Right cardiac atrium (tissue), 5 donors: ENCODE data around the gene ZFYVE21. TPM values are rescaled to one million over a fixed set of nuclear protein-coding genes. Genes with fewer than 3 reads are reported as not detected.
A peak's percentile ranks its signal among the peaks of the same experiment; 100 is the strongest.

Source experiments
- ATAC-seq, 2 donors: fragments of 200-7000 bp; cut with Tn5 transposase; one replicate each; pipeline versions ENCODE4 v1.8.0 to v1.9.1; 2020; ENCODE audit warnings: moderate library complexity in 2 of 2, mild to moderate bottlenecking in 1 of 2
- DNase-seq, 3 donors: peaks; one replicate each; pipeline ENCODE4 v3.0.0-alpha.2; 2020
- H3K27ac ChIP-seq: one replicate; pipeline ENCODE4 v1.5.1; 2013; ENCODE audit warnings: mild to moderate bottlenecking, low read length, control low read depth, moderate library complexity
- H3K27me3 ChIP-seq: one replicate; pipeline ENCODE4 v1.6.1; 2013; ENCODE audit not compliant: control insufficient read depth, insufficient read depth
- H3K4me1 ChIP-seq: one replicate; pipeline ENCODE4 v1.6.1; 2013; ENCODE audit warnings: low read length; ENCODE audit not compliant: control insufficient read depth, insufficient read depth
- H3K4me3 ChIP-seq: one replicate; pipeline ENCODE4 v1.5.1; 2013; ENCODE audit warnings: low read length, control low read depth
- H3K9me3 ChIP-seq: one replicate; pipeline ENCODE4 v1.6.1; 2013; ENCODE audit warnings: low read length; ENCODE audit not compliant: control insufficient read depth
- WGBS: extraction: QIAGEN DNeasy Blood & Tissue Kit; methylation state at CpG from one replicate; pipeline ENCODE4 v1.1.7; 2013; 5-methylcytosine and 5-hydroxymethylcytosine counted together
- intact Hi-C, 4 donors: fragments of 100-400 bp; cut with DNase I; formaldehyde crosslinking; loops; one replicate each; pipeline versions ENCODE4 v1.11.0 to v1.14.0; 2022 to 2023
- polyA plus RNA-seq: library from polyadenylated mRNA; stranded (reverse); fragments of 200-250 nt; gene quantifications from one replicate; pipeline ENCODE4 v1.2.3, GENCODE V29; 2013
- total RNA-seq, 4 donors: library from RNA; stranded (reverse); fragmentation: NEBNext Ultra II Directional; extraction: Animal tissue kit (Norgen Biotek cat#: 25700); gene quantifications; one replicate each; pipeline ENCODE4 v1.2.1, GENCODE V29; 2021
- donor health status: healthy with polysubstance abuse.
- donor health status: DM: no; HTN: yes; CAD: no.
- donor health status: DM: no; HTN: no; CAD: no.
- donor health status: DM: no; HTN: yes; CAD: no; lungs with severe emphysema.
- donor health status: DM: yes; HTN: yes; CAD: no.

Gene ZFYVE21
- total and polyA plus RNA-seq, 5 donors: 42.0 to 66.8 (median 59.7) TPM

DNA sequence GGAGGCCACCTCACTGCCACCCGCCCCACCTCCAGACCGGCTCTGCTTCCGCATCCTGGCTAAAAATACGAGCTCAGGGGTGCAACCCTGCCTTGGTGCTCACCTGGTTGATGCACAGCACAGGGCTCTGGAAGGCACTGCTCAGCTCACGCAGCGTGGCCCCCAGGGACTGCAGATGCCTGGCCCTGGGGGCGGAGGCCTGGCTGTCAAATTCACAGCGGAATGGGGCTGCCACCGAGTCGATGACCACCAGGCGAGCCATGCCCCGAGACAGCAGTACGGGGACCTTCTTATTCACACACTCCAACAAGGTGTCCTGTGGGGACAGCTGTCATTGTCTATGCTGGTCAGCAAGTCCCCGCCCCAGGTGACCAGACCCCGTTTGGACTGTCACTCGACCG, 16.3 kb upstream of the ZFYVE21 start:
- Histone ChIP-seq H3K27me3 (no peaks in the 10 kb centered on the region), H3K9me3 (no peaks in the 10 kb centered on the region), H3K27ac (no peak overlapping the region), H3K4me3 (no peak overlapping the region), H3K4me1 (peaks cover 8% of the 10 kb centered on the region)
- whole genome bisulfite sequencing: 91% methylated on average over 17 of the region's 17 CpGs
- intact Hi-C loops: loop anchor here in 1 of 4 donors (10.0 kb wide), 1 partner anchor 124 kb away; no protein-coding TSS in a partner anchor
- DNase-seq (peak in 2 of 3 donors; percentile 51 to 54), ATAC-seq (no peak)

DNA sequence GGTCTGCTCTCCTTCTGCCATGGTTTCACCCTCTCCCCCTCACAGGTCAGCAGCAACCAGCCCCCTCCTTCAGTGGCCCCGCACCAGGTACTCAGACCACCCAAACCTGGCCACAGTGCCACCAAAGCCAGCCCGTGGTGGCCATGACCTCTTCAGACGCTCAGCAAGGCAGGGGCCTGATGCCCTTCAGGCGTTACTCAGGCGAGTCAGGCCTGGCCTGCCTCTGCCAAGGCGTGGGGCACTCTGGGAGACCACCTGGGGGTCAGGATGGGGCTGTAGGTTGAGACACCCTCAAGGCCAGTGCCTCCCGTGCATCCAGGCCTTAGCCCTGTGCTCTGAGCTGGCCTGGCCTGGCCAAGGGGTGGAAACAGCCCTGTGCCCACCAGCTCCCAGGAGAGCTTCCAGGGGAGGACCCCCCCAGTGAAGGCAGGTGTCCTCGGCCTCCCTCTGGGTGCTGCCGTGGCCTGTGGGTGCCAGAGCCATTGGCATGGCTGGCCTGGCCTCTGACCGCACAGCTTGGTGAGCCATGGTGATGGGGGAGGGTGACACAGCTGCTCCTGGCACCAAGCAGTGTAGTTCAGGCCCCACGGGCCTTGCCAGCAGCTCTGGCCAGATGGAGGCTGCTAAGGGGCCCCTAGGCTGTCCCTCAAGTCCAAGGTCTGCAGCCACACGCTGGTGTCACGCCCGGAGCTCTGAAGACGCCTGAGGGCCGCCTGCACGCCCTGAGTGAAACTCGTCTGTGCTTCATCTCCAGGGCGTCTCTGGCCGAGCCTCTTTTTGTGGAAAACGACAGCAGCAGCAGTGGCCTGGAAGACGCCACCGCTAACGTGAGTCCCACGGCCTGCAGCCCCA, 15.5 kb upstream of the ZFYVE21 start:
- ATAC-seq (peak; percentile 8 to 28), DNase-seq (peak in 2 of 3 donors; percentile 67 to 78)
- Histone ChIP-seq H3K27ac (no peak overlapping the region), H3K9me3 (no peaks in the 10 kb centered on the region), H3K27me3 (no peaks in the 10 kb centered on the region), H3K4me3 (no peak overlapping the region), H3K4me1 (peaks cover 8% of the 10 kb centered on the region)
- intact Hi-C loops: loop anchor here in 1 of 4 donors (10.0 kb wide), 1 partner anchor 125 kb away; no protein-coding TSS in a partner anchor
- 71% methylated on average over 25 of the region's 25 CpGs for WGBS

DNA sequence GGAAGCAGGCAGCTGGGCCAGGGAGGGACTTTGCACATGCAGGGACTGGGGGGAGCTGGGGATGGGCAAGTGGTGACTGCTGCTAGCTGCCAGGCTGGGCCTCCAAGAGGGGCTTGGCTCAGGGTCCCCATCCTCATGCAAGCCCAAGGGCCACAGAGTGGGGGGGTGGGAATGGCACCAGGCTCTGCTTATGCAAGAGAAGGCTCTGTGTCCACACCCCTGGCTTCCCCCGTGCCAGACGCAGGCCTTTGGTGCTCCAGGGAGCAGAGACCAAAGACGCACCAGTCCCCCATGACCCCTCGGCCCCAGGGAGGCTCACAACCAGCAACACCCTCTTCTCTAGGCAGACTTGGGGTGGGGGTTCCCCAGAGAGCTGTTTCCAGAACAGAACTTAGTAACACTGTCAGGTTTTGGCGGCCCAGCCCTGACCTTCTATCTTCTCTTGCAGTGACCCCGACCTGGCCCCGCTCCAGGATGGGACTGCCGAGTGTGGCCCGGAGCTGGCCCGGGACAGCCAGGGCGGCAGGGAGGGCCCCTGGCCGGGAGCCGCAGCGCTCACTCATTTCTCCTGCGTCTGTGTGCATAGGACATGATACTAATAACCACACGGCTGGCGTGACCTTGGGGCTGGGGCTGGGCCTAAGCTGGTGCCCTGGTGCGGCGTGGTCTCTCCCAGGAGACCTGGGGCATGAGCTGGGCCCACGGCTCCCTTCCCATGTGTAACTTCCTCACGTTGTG, 14.7 kb upstream of the ZFYVE21 start:
- ATAC-seq: peak in 1 of 2 donors; percentile 2
- Histone ChIP-seq H3K27me3 (no peaks in the 10 kb centered on the region), H3K9me3 (no peaks in the 10 kb centered on the region), H3K4me3 (no peak overlapping the region), H3K4me1 (peaks cover 8% of the 10 kb centered on the region), H3K27ac (no peak overlapping the region)
- intact Hi-C loops: no loop called here
- WGBS: 76% methylated on average over 21 of the region's 21 CpGs
- peak in 2 of 3 donors; percentile 72 to 78 for DNase-seq

DNA sequence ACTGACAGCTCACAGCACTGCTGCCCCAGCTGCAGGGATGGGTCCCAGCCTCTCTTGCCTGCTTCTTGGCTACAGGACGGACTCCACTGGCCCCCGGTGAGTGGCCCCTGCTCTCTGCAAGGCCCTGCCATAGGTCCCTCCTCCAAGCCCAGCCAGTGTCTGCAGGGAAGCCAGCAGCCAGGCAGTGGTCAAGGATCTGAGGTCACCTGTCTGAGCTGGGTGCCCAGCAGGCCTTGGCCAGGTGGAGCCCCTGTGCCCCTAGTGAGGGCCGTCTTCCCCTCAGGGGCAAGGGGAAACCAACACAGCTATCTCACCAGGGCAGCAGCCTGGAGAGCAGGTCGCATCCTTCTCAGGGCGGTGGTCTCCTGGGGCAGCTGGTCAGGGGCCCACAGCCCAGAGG, 13.5 kb upstream of the ZFYVE21 start:
- WGBS: 85% methylated on average over 5 of the region's 5 CpGs
- Histone ChIP-seq H3K27me3 (no peaks in the 10 kb centered on the region), H3K4me1 (peaks cover 6% of the 10 kb centered on the region), H3K4me3 (no peak overlapping the region), H3K27ac (no peak overlapping the region), H3K9me3 (no peaks in the 10 kb centered on the region)
- intact Hi-C loops: no loop called here
- DNase-seq (peak in 2 of 3 donors; percentile 37 to 42), ATAC-seq (no peak)

DNA sequence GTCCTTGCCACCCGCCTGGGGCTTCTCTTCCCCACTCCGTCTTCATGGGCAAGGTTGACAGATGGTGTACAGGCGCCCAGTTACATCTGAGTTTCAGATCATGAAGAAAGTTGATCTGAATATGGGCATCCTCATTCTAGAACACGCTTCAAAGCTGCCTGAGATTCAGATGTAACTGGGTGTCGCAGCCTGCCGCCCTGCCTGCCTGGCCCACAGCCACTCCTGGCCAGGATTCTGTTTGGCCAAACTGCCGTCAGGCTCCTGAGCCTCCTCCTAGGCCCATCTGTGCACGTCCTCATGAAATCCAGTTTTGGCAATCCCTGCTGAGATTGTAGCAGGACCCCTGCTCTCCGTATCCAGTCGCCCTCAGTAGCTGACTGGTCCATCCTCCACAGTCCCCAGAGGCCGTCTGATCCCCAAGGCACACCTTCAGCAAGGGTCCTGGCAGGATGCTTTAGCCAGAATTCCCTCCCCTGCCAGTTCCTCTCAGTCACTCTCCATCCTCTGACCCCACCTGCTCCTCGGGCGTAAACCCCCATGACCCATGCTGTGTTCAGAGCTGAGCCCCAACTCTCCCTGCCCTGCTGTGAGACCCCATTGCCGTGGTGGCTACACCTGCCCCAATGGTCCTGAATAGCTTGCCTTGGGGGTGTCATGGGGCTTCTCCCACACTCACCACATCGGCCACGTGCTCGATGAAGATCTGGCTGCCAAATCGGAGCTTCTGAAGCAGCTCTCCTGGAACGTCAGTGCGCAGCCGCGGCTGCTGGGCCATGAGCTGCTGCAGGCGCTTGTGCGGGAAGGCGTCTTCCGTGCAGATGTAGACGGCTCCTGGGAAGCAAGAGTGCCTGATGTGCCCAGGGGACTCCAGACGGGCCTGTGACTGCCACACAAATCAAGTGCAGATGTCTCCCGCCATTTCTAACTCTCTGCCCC, 12.8 kb upstream of the ZFYVE21 start:
- Histone ChIP-seq H3K27me3 (no peaks in the 10 kb centered on the region), H3K4me1 (peaks cover 5% of the 10 kb centered on the region), H3K27ac (no peak overlapping the region), H3K4me3 (no peak overlapping the region), H3K9me3 (no peaks in the 10 kb centered on the region)
- peak in 2 of 3 donors; percentile 52 to 53 for DNase-seq
- intact Hi-C loops: no loop called here
- no peak for ATAC-seq
- WGBS: 85% methylated on average over 29 of the region's 29 CpGs

DNA sequence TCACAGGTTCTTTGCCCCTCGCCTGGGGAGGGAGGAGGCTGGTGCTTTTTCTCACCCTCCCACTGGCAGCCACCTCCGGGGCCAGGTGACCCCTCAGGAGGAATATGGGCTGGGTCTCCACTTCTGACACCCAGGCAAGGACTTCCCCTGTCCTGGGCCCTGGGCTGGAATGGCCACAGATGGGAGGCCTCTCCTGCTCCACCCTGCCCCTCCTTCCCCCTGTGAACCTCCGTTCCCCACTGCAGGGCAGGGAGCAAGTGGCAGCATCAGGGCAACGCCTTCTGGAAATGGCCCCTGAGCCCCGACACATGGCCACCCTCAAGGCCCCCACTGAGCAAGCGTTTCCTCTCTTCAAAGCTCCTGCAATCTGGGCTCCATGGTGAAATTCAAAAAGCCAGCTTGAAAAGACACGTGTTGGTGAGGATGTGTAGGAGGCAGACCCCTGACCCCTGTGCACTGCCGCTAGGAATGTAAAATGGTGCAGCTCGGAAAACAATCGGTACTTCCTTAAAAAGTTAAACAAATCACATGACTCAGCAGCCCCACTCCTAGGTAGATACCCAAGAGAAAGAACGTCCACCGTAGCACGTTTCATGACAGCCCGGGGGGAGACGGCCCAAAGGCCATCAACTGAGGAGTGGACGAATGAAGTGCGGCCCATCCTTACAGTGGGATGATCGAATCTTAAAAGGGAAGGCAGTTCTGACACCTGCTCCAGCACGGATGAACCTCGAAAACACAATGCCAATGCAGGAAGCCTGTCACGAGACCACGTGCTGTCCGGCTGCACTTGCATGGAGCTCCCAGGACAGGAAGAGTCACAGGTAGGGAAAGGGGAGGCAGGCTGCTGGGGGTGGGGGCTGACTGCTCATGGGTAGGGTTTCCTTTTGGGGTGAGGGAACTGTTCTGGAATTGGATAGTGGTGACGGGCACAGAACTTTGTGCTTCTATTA, 11.9 kb upstream of the ZFYVE21 start:
- Histone ChIP-seq H3K27me3 (no peaks in the 10 kb centered on the region), H3K9me3 (no peaks in the 10 kb centered on the region), H3K4me3 (no peak overlapping the region), H3K4me1 (peaks cover 3% of the 10 kb centered on the region), H3K27ac (no peak overlapping the region)
- 66% methylated on average over 24 of the region's 24 CpGs for WGBS
- peak in 2 of 3 donors; percentile 44 to 48 for DNase-seq
- no peak for ATAC-seq
- intact Hi-C loops: no loop called here

DNA sequence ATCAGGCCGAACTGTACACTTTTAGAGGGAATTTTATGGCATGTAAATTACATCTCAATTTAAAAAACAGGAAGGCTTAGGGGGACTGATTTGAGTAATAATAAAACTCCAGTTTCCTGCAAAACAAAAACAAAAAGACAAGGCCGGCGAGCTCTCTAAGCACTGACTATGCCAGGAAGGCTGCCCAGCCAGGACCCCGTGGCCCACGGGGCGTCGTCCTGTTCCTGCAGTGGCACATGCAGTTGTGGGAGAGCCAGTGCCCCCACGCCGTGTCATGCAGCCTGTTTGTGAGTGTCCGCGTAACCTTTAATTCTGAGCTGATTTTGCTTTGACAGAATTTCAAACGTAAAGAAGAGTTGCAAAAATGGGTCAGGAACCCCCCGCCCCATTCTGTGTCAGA, 10.9 kb upstream of the ZFYVE21 start:
- peaks cover 3% of the 10 kb centered on the region for H3K4me1 ChIP-seq
- H3K27me3 ChIP-seq: no peaks in the 10 kb centered on the region
- no peak overlapping the region for H3K27ac ChIP-seq
- ATAC-seq: no peak
- DNase-seq: peak in 2 of 3 donors; percentile 56 to 57
- intact Hi-C loops: no loop called here
- WGBS: 69% methylated on average over 13 of the region's 13 CpGs
- no peak overlapping the region for H3K4me3 ChIP-seq
- H3K9me3 ChIP-seq: no peaks in the 10 kb centered on the region

DNA sequence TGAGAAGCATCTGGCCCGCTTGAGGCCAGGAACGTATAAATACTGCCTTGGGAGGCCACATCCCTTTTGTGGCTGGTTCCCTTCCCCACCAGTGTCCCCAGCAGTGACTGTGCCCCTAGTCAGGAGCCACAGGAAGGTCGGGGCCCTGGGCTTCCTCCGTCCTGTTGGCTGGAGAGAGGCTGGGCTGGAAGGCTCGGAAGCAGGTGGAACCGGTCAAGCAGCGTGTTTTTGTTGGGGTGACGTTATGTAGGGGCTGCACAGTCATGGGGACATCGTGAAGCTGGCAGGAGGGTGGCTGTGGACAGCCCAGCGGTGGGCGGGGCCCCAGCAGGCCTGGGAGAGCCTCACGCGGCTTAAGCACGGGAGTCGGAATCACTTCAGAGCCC, 10.5 kb upstream of the ZFYVE21 start:
- DNase-seq (peak; percentile 72 to 88 (median 84)), ATAC-seq (peak; percentile 49 to 74)
- WGBS: 57% methylated on average over 15 of the region's 15 CpGs
- no peaks in the 10 kb centered on the region for H3K9me3 ChIP-seq
- peaks cover 3% of the 10 kb centered on the region for H3K4me1 ChIP-seq
- intact Hi-C loops: no loop called here
- no peaks in the 10 kb centered on the region for H3K27me3 ChIP-seq
- no peak overlapping the region for H3K27ac ChIP-seq
- no peak overlapping the region for H3K4me3 ChIP-seq

DNA sequence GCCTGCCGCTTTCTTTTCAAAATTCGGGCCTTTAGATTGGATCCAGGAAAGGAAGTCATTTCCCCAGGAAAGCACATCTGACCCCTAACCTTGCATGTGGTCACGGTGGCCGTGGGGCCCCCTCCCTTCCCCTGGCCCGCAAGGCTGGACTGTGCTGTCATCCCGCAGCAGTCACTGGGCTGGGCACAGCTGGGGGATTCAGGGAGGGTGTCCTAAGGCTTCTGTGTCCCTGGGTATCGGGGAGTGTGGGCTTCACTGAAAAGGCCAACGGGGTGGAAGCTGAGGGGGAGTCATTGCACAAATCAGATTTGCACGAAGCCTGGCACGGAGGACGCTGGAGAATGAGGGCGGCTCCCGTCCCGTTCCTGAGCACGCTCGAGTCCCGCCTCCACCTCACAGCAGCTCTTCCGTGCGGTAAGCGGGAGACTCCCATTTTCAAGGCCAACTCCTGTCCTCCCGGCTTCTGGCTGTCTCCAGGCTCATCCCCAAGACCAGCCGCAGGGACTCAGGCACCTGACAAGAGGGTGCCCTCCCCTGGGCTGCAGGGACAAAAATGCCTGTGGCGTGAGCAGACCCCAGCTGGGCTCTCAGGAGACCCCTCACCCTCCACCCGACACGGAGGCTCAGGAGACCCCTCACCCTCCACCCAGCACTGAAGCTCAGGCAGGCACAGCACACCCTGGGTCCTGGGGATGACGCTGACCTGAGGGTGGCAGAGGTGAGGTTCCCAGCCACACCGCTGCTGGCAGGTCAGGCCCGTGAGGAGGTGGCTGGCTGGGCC, 9.9 kb upstream of the ZFYVE21 start:
- Histone ChIP-seq H3K9me3 (no peaks in the 10 kb centered on the region), H3K27me3 (no peaks in the 10 kb centered on the region), H3K4me1 (peaks cover 3% of the 10 kb centered on the region), H3K27ac (peak overlapping the region; percentile 0), H3K4me3 (no peak overlapping the region)
- intact Hi-C loops: no loop called here
- DNase-seq (peak in 2 of 3 donors; percentile 63 to 68), ATAC-seq (peak; percentile 12 to 67)
- WGBS: 60% methylated on average over 28 of the region's 28 CpGs
